Brain microvascular endothelial cell (primary cell): ENCODE measurements around the gene UROC1.

Experiments used
- DNase-seq: peaks from one replicate; pipeline ENCODE4 v3.0.0-alpha.2; 2020
- H3K27ac ChIP-seq: fragments of 250-450 bp; sonication (Bioruptor Pico); 2 replicates; pipeline ENCODE4 v1.5.1; 2020; ENCODE audit warnings: mild to moderate bottlenecking, moderate library complexity
- H3K27me3 ChIP-seq: fragments of 250-450 bp; sonication (Bioruptor Pico); replicated peaks from 2 replicates; pipeline ENCODE4 v1.5.1; 2020; ENCODE audit warnings: mild to moderate bottlenecking
- H3K36me3 ChIP-seq: fragments of 250-450 bp; sonication (Bioruptor Pico); replicated peaks from 2 replicates; pipeline ENCODE4 v1.5.1; 2020; ENCODE audit warnings: mild to moderate bottlenecking
- H3K4me3 ChIP-seq: 2 replicates; pipeline ENCODE4 v1.5.1; 2011; ENCODE audit warnings: low read depth, mild to moderate bottlenecking, control low read depth, low read length, moderate library complexity
- in situ Hi-C: cut with HindIII; loops from 2 replicates; pipeline ENCODE4 v1.10.0; 2017; ENCODE audit warnings: low sequenced_read_pairs, low pct_ligation_motif_present
- TF ChIP-seq, protein P1 (sequence below): IDR thresholded peaks from 2 replicates; pipeline ENCODE4 v1.5.1; 2011; ENCODE audit warnings: low read depth, mild to moderate bottlenecking, moderate library complexity, low read length, control low read depth, inconsistent platforms; ENCODE audit errors: missing control alignments

The UROC1 gene

DNA sequence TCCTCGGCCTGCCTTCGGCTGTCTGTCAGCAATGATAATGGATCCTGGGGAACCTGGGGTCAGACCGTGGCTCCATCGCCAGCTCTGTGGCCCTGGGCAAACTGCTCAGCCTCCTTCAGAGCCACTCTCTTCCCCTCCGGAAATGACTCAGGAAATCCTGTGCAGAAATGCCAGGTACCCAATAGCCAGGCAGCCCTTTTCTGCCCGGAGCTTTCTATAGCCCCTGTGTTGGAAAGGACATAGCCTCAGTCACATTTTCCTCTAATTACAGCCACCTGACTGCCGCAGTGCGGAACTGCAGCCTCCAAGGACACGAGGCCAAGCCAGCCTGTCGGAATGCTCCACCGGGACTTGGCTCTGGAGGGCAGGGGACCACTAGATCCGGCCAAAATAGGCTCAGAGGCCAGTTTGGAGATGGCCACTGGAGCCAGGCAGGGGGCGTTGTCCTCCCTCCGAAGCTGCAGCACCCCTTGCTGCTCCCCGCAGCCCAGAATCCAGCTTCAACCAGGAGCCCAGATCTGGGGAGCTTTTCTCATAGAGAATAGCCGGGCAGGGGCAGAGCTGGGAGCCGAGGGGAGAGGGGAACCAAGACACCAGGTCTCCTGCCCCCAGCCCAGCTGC lies 30.3 kb downstream of the UROC1 start:
- in situ Hi-C loops: no loop called here
- TF ChIP-seq, protein P1, sequence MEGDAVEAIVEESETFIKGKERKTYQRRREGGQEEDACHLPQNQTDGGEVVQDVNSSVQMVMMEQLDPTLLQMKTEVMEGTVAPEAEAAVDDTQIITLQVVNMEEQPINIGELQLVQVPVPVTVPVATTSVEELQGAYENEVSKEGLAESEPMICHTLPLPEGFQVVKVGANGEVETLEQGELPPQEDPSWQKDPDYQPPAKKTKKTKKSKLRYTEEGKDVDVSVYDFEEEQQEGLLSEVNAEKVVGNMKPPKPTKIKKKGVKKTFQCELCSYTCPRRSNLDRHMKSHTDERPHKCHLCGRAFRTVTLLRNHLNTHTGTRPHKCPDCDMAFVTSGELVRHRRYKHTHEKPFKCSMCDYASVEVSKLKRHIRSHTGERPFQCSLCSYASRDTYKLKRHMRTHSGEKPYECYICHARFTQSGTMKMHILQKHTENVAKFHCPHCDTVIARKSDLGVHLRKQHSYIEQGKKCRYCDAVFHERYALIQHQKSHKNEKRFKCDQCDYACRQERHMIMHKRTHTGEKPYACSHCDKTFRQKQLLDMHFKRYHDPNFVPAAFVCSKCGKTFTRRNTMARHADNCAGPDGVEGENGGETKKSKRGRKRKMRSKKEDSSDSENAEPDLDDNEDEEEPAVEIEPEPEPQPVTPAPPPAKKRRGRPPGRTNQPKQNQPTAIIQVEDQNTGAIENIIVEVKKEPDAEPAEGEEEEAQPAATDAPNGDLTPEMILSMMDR: peak; percentile 27
- Histone ChIP-seq H3K4me3 (no peak overlapping the region), H3K36me3 (no peaks in the 10 kb centered on the region), H3K27ac (no peak overlapping the region), H3K27me3 (peaks cover 2% of the 10 kb centered on the region)
- no peak for DNase-seq

- TF ChIP-seq, protein P1: no peak
- no peak for DNase-seq
- Histone ChIP-seq H3K27me3 (peaks cover 2% of the 10 kb centered on the region), H3K4me3 (no peak overlapping the region), H3K27ac (no peak overlapping the region), H3K36me3 (no peaks in the 10 kb centered on the region)
- in situ Hi-C loops: no loop called here
These were observed 31.2 kb downstream of the UROC1 start for GRCh38 chr3:126486360-126486847.

- in situ Hi-C loops: no loop called here
- Histone ChIP-seq H3K27ac (no peak overlapping the region), H3K36me3 (no peaks in the 10 kb centered on the region), H3K4me3 (no peak overlapping the region), H3K27me3 (peaks cover 2% of the 10 kb centered on the region)
- DNase-seq: no peak
- TF ChIP-seq, protein P1: no peak
These were observed 31.6 kb downstream of the UROC1 start for GRCh38 chr3:126485956-126486355.

DNA sequence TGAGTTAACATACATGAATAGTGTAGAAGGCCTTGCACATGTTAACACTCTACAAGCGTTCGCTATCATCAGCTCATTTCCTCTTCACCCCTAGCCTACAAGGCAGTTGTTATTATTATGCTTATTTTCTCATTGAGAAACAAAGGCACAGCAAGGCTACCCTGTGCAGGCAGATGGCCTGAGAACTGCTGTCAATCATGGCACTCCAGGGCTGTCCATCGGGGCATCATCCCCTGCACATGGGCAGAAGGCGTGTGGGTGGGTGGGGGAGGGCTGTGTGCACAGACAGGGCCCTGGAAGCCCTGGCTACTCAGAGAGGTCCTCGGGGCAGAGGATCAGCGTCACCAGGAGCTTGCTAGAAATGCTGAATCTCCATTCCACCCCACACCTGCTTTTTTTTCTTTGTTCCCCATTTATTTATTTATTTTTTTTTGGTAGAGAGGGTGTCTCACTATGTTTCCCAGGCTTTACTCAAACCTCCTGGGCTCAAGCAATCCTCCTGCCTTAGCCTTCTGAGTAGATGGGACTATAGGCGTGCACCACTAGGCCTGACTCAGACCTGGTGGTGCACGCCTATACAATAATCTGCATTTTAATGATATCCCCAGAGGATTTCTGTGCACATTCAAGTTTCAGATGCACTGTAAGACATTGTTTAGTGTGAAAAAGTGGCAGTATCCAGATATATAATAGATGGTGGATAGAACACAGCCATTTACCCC lies 32.2 kb downstream of the UROC1 start:
- H3K27me3 ChIP-seq: peaks cover 2% of the 10 kb centered on the region
- no peak overlapping the region for H3K27ac ChIP-seq
- no peak for DNase-seq
- H3K36me3 ChIP-seq: no peaks in the 10 kb centered on the region
- no peak overlapping the region for H3K4me3 ChIP-seq
- TF ChIP-seq, protein P1: no peak
- in situ Hi-C loops: no loop called here

DNA sequence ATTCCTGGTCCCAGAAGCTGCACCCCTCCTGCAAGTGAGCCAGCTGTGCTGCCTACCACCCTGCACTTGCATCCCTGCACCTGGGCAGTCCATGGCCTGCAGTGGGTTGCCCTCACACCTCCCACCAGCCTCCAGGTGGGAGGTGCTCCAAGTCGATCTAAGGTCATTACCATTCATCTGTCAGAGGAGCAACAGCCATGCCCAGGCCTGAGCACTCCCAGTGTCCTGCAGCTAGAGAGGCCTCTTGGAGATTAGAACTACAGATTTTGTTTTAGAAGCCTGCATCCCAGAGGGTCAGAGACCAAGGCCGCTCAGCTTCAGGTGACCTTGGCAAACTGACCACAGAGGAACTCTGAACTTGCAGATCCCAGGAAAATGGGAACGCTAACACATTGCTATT lies 32.9 kb downstream of the UROC1 start:
- no peak overlapping the region for H3K27ac ChIP-seq
- no peaks in the 10 kb centered on the region for H3K27me3 ChIP-seq
- TF ChIP-seq, protein P1: no peak

DNA sequence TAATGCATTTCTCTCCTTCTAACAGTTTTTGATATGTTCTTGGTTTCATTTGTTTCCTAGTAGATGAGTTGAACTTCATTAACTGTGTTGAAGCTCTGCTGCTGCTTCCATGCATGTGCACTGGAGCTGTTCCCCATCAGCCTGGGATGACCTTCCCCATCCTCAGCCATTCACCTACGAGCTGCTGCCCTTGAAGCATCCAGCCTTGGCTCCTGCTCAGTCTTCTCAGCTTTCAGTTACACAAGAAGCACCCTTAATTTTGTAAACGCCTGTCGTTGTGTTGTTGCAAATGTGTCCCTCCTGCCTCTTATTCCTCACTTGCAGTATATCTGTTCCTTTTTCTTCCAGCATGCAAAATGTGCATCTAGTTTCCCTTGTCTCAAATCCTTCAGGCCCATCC lies 33.4 kb downstream of the UROC1 start:
- Histone ChIP-seq H3K27me3 (no peaks in the 10 kb centered on the region), H3K4me3 (no peak overlapping the region), H3K27ac (no peak overlapping the region), H3K36me3 (no peaks in the 10 kb centered on the region)
- TF ChIP-seq, protein P1: no peak
- DNase-seq: no peak
- in situ Hi-C loops: no loop called here

More for the DNA sequence above, 32.9 kb downstream of the UROC1 start:
- DNase-seq: no peak
- Histone ChIP-seq H3K36me3 (no peaks in the 10 kb centered on the region), H3K4me3 (no peak overlapping the region)
- in situ Hi-C loops: no loop called here
